ENCODE results near the gene YKT6. TPM values are rescaled to one million over a fixed set of nuclear protein-coding genes. Genes with fewer than 3 reads are reported as not detected.

The YKT6 gene
- total RNA-seq, 1 donor from 2014 or later = 83.7 TPM

GRCh38 chr7:44225566-44226395 lies 25.0 kb downstream of the YKT6 start:
- Mint-ChIP-seq H3K9me3 (no peaks in the 10 kb centered on the region), H3K27me3 (ENCODE audit: low read depth) (peaks cover 4% of the 10 kb centered on the region), H3K27ac (no peak overlapping the region), H3K4me3 (no peak overlapping the region), H3K36me3 (no peaks in the 10 kb centered on the region), H3K4me1 (peaks cover 2% of the 10 kb centered on the region)
- TF ChIP-seq, protein P1, sequence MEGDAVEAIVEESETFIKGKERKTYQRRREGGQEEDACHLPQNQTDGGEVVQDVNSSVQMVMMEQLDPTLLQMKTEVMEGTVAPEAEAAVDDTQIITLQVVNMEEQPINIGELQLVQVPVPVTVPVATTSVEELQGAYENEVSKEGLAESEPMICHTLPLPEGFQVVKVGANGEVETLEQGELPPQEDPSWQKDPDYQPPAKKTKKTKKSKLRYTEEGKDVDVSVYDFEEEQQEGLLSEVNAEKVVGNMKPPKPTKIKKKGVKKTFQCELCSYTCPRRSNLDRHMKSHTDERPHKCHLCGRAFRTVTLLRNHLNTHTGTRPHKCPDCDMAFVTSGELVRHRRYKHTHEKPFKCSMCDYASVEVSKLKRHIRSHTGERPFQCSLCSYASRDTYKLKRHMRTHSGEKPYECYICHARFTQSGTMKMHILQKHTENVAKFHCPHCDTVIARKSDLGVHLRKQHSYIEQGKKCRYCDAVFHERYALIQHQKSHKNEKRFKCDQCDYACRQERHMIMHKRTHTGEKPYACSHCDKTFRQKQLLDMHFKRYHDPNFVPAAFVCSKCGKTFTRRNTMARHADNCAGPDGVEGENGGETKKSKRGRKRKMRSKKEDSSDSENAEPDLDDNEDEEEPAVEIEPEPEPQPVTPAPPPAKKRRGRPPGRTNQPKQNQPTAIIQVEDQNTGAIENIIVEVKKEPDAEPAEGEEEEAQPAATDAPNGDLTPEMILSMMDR (IDR thresholded peaks at IDR 0.05; ENCODE audit: unreplicated experiment) = no peak
- DNase-seq (ENCODE audit: low spot score in 2 of 2, unreplicated experiment in 2 of 2) = no peak

- Mint-ChIP-seq H3K27me3 (ENCODE audit: low read depth) (peaks cover 4% of the 10 kb centered on the region), H3K36me3 (no peaks in the 10 kb centered on the region), H3K27ac (no peak overlapping the region), H3K4me1 (peaks cover 2% of the 10 kb centered on the region), H3K4me3 (no peak overlapping the region), H3K9me3 (no peaks in the 10 kb centered on the region)
- TF ChIP-seq, protein P1 (IDR thresholded peaks at IDR 0.05; ENCODE audit: unreplicated experiment) = no peak
- no peak for DNase-seq (ENCODE audit: low spot score in 2 of 2, unreplicated experiment in 2 of 2)
Measured at GRCh38 chr7:44226396-44226753, 25.6 kb downstream of the YKT6 start.

DNA sequence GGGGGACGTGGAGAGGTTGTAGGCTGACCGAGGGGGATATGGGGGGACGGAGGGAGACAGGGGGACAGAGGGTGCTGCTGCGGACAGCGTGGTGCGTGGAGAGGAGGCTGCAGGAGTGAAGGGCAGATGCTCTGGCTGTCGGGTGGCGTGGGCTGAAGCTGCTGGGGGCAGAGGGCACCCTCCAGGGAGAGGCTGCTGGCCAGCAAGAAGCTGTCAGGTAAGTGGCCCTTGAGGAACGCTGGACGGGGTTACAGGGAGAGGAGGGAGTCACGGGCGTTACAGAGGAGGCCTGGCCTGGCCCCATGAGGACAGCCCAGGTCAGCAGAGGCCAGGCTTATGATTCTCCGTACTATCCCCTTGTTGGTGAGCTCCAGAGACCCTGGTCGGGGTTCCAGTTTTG lies 27.1 kb downstream of the YKT6 start:
- TF ChIP-seq, protein P1 (IDR thresholded peaks at IDR 0.05; ENCODE audit: unreplicated experiment) = no peak
- Mint-ChIP-seq H3K9me3 (no peaks in the 10 kb centered on the region), H3K36me3 (no peaks in the 10 kb centered on the region), H3K4me1 (peaks cover 2% of the 10 kb centered on the region), H3K4me3 (no peak overlapping the region), H3K27ac (no peak overlapping the region), H3K27me3 (ENCODE audit: low read depth) (peaks cover 4% of the 10 kb centered on the region)
- DNase-seq (ENCODE audit: low spot score in 2 of 2, unreplicated experiment in 2 of 2) = no peak

DNA sequence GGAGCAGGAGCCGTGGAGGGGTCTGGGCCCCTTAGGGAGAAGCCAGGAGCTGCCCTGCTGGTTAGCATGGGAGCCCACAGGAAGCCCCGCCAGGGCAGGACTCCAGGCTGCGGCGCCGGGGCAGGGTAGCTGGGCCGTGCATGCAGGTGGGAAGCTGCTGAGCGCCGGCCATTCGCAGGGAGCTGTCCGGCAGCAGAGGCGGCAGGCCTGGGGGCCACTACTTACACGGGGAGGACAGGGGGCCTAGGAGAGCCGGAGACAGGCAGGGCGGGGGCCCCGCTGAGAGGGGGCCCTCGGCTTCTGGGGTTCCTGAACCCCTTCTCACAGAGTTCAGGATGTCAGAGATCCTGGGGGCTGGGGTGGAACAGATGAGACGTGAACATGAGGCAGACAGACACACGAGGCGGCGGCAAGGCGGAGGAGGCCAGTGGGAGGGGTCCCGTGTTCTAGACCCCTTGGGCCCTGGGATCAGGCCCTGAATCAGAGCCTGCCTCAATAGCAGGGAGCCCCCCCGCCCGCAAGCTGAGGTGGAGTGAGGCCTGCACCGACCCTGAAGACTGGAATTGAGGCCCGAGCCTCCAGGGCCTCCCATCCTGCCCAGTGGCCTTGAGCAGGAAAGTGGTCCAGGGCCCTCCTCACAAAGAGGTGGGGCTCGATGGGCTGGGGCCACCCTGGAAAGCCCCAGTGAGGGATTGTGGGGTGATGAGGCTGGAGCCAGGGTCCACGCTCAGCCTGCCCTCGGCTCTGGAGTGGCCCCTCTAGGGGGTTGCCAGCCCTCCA lies 28.0 kb downstream of the YKT6 start:
- Mint-ChIP-seq H3K36me3 (no peaks in the 10 kb centered on the region), H3K9me3 (no peaks in the 10 kb centered on the region), H3K27ac (no peak overlapping the region), H3K27me3 (ENCODE audit: low read depth) (peaks cover 4% of the 10 kb centered on the region), H3K4me3 (no peak overlapping the region), H3K4me1 (peaks cover 1% of the 10 kb centered on the region)
- DNase-seq (ENCODE audit: low spot score in 2 of 2, unreplicated experiment in 2 of 2) = no peak
- TF ChIP-seq, protein P1 (IDR thresholded peaks at IDR 0.05; ENCODE audit: unreplicated experiment) = no peak

DNA sequence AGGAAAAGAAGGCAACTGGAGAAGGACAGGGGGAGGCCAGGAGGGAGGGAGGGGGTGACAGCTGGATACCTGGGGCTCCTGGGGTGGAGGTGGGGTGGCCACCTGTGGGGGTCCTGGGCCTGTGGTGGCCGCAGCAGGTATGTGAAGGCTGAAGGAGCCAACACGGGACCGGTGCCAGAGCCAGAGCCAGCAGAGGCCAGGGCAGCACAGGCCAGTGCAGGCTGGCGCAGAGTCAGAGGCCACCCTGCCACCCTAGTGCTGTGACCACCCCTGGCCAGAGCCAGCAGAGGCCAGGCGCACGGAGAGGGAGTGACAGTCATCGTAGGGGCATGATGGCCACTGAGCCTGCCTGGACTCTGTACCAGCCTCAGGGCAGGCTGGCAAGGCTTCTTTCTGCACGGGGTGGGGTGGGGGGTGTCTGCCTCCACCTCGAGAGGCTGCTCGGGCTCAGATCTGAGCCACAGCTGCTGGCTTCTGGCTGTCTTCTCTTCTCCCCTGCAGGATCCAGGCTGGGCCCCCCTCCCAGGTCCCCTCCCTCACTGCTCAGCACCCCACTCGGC lies 28.8 kb downstream of the YKT6 start:
- no peaks in the 10 kb centered on the region for H3K4me1 Mint-ChIP-seq
- no peaks in the 10 kb centered on the region for H3K36me3 Mint-ChIP-seq
- TF ChIP-seq, protein P1 (IDR thresholded peaks at IDR 0.05; ENCODE audit: unreplicated experiment) = no peak
- H3K9me3 Mint-ChIP-seq = no peaks in the 10 kb centered on the region
- H3K27me3 Mint-ChIP-seq (ENCODE audit: low read depth) = peaks cover 4% of the 10 kb centered on the region
- H3K27ac Mint-ChIP-seq = no peak overlapping the region
- DNase-seq (ENCODE audit: low spot score in 2 of 2, unreplicated experiment in 2 of 2) = no peak
- no peak overlapping the region for H3K4me3 Mint-ChIP-seq
